ENCODE measurements around the gene ZNF81. TPM values are rescaled to one million over a fixed set of nuclear protein-coding genes. Genes with fewer than 3 reads are reported as not detected.
"Not testable (repeated sequence)": the region's sequence is repeated elsewhere in the genome, so short reads cannot be mapped to it uniquely, and the experiment has no call there.

ZNF81 gene
- total RNA-seq, 2 donors from 2014 or later = 6.8 to 8.2 TPM

GRCh38 chrX:47927212-47927611, 90.5 kb downstream of the ZNF81 start:
- no peak overlapping the region for H3K4me3 ChIP-seq
- DNase-seq (ENCODE audit: low spot score) (no peak), ATAC-seq (ENCODE audit: insufficient number of reproducible peaks, low FRiP score, low read depth) (no peak)
- no peaks in the 10 kb centered on the region for H3K36me3 ChIP-seq
- H3K27ac ChIP-seq = no peak overlapping the region
- no peak for TF ChIP-seq CTCF (IDR thresholded peaks at IDR 0.05)
- no peaks in the 10 kb centered on the region for H3K4me1 ChIP-seq (ENCODE audit: control insufficient read depth in 1 of 2, low read depth in 2 of 2)
- H3K27me3 ChIP-seq (replicated peaks; ENCODE audit: insufficient read depth) = no peaks in the 10 kb centered on the region
- no peaks in the 10 kb centered on the region for H3K9me3 ChIP-seq

GRCh38 chrX:47931970-47932369, 95.3 kb downstream of the ZNF81 start:
- not testable (repeated sequence) for ATAC-seq (ENCODE audit: insufficient number of reproducible peaks, low FRiP score, low read depth); H3K4me3 ChIP-seq; H3K27me3 ChIP-seq (replicated peaks; ENCODE audit: insufficient read depth)

GRCh38 chrX:47933946-47934345, 97.2 kb downstream of the ZNF81 start:
- DNase-seq (ENCODE audit: low spot score) = no peak
- H3K27ac ChIP-seq = no peak overlapping the region
- ATAC-seq (ENCODE audit: insufficient number of reproducible peaks, low FRiP score, low read depth) = no peak
- no peak overlapping the region for H3K4me3 ChIP-seq
- no peaks in the 10 kb centered on the region for H3K9me3 ChIP-seq
- no peaks in the 10 kb centered on the region for H3K27me3 ChIP-seq (replicated peaks; ENCODE audit: insufficient read depth)
- no peaks in the 10 kb centered on the region for H3K4me1 ChIP-seq (ENCODE audit: control insufficient read depth in 1 of 2, low read depth in 2 of 2)
- no peaks in the 10 kb centered on the region for H3K36me3 ChIP-seq
- TF ChIP-seq CTCF (IDR thresholded peaks at IDR 0.05) = no peak

More at GRCh38 chrX:47931970-47932369, 95.3 kb downstream of the ZNF81 start:
- H3K9me3 ChIP-seq; DNase-seq (ENCODE audit: low spot score); H3K27ac ChIP-seq; H3K36me3 ChIP-seq; H3K4me1 ChIP-seq (ENCODE audit: control insufficient read depth in 1 of 2, low read depth in 2 of 2): not testable (repeated sequence)

- no peaks in the 10 kb centered on the region for H3K4me1 ChIP-seq (ENCODE audit: control insufficient read depth in 1 of 2, low read depth in 2 of 2)
- no peaks in the 10 kb centered on the region for H3K36me3 ChIP-seq
- H3K27ac ChIP-seq = no peak overlapping the region
- DNase-seq (ENCODE audit: low spot score) = no peak
- no peak overlapping the region for H3K4me3 ChIP-seq
- no peak for TF ChIP-seq CTCF (IDR thresholded peaks at IDR 0.05)
- no peaks in the 10 kb centered on the region for H3K9me3 ChIP-seq
- no peak for ATAC-seq (ENCODE audit: insufficient number of reproducible peaks, low FRiP score, low read depth)
- H3K27me3 ChIP-seq (replicated peaks; ENCODE audit: insufficient read depth) = no peaks in the 10 kb centered on the region
Measured at GRCh38 chrX:47936224-47936939, 99.7 kb downstream of the ZNF81 start.

GRCh38 chrX:47936940-47937317, 100.2 kb downstream of the ZNF81 start:
- TF ChIP-seq CTCF (IDR thresholded peaks at IDR 0.05) = no peak
- Histone ChIP-seq H3K9me3 (no peaks in the 10 kb centered on the region), H3K27ac (no peak overlapping the region), H3K4me3 (no peak overlapping the region), H3K27me3 (replicated peaks; ENCODE audit: insufficient read depth) (no peaks in the 10 kb centered on the region), H3K4me1 (ENCODE audit: control insufficient read depth in 1 of 2, low read depth in 2 of 2) (no peaks in the 10 kb centered on the region), H3K36me3 (no peaks in the 10 kb centered on the region)
- ATAC-seq (ENCODE audit: insufficient number of reproducible peaks, low FRiP score, low read depth) = no peak
- no peak for DNase-seq (ENCODE audit: low spot score)

GRCh38 chrX:47940448-47940847, 103.7 kb downstream of the ZNF81 start:
- no peak for TF ChIP-seq CTCF (IDR thresholded peaks at IDR 0.05)
- no peaks in the 10 kb centered on the region for H3K9me3 ChIP-seq
- no peaks in the 10 kb centered on the region for H3K36me3 ChIP-seq
- H3K4me1 ChIP-seq (ENCODE audit: control insufficient read depth in 1 of 2, low read depth in 2 of 2) = no peaks in the 10 kb centered on the region
- DNase-seq (ENCODE audit: low spot score) (no peak), ATAC-seq (ENCODE audit: insufficient number of reproducible peaks, low FRiP score, low read depth) (no peak)
- H3K27me3 ChIP-seq (replicated peaks; ENCODE audit: insufficient read depth) = no peaks in the 10 kb centered on the region
- no peak overlapping the region for H3K27ac ChIP-seq
- no peak overlapping the region for H3K4me3 ChIP-seq
